Activated naive CD8-positive, alpha-beta T cell treated with anti-CD3 and anti-CD28 coated beads, Interleukin-2, amount 50 U/mL, for 24 hours (primary cell): ENCODE data around the gene THOC6.

Experiments used
- ATAC-seq: fragments of 150-1000 bp; cut with Tn5 transposase; one replicate; pipeline ENCODE4 v1.10.0; 2021
- DNase-seq: peaks from one replicate; pipeline ENCODE4 v3.0.0; 2021
- H3K27ac Mint-ChIP-seq: one replicate; pipeline ENCODE4 v1.8.0; 2021; ENCODE audit warnings: mild to moderate bottlenecking, mixed read lengths
- H3K27me3 Mint-ChIP-seq: one replicate; pipeline ENCODE4 v1.8.0; 2021; ENCODE audit warnings: mixed read lengths
- H3K36me3 Mint-ChIP-seq: one replicate; pipeline ENCODE4 v1.8.0; 2021; ENCODE audit warnings: low read depth, mixed read lengths
- H3K4me1 Mint-ChIP-seq: one replicate; pipeline ENCODE4 v1.8.0; 2021; ENCODE audit warnings: mixed read lengths
- H3K4me3 Mint-ChIP-seq: one replicate; pipeline ENCODE4 v1.8.0; 2021; ENCODE audit warnings: mild to moderate bottlenecking, moderate library complexity, mixed read lengths
- H3K9me3 Mint-ChIP-seq: one replicate; pipeline ENCODE4 v1.8.0; 2021; ENCODE audit warnings: mixed read lengths

Gene THOC6

GRCh38 chr16:3023669-3024478 lies at the start of gene THOC6, which contains the start of gene HCFC1R1:
Gene THOC6, plus strand, starts transcription at chr16:3024035. Its CDS starts 292 bp downstream, at chr16:3024327.
Gene HCFC1R1, minus strand, starts transcription at chr16:3023942. Its CDS starts 1 bp downstream, at chr16:3023941.
- Mint-ChIP-seq H3K4me3 (peak within 1 kb of the TSS; percentile 85), H3K27ac (peak within 1 kb of the TSS; percentile 97), H3K9me3 (no peaks in the 10 kb centered on the region), H3K36me3 (peaks cover 8% of the 10 kb centered on the region), H3K4me1 (peaks cover 53% of the 10 kb centered on the region), H3K27me3 (peaks cover 6% of the 10 kb centered on the region)
- ATAC-seq: peak; percentile 75
- DNase-seq: peak; percentile 95

GRCh38 chr16:2974319-2975056 lies 49.3 kb upstream of the THOC6 start:
- H3K27me3 Mint-ChIP-seq: no peaks in the 10 kb centered on the region
- H3K4me1 Mint-ChIP-seq: peaks cover 13% of the 10 kb centered on the region
- H3K27ac Mint-ChIP-seq: no peak overlapping the region
- peaks cover 31% of the 10 kb centered on the region for H3K36me3 Mint-ChIP-seq
- DNase-seq (no peak), ATAC-seq (no peak)
- no peaks in the 10 kb centered on the region for H3K9me3 Mint-ChIP-seq
- no peak overlapping the region for H3K4me3 Mint-ChIP-seq

- Mint-ChIP-seq H3K4me3 (no peak overlapping the region), H3K4me1 (peaks cover 13% of the 10 kb centered on the region), H3K27me3 (no peaks in the 10 kb centered on the region), H3K9me3 (no peaks in the 10 kb centered on the region), H3K36me3 (peaks cover 31% of the 10 kb centered on the region), H3K27ac (no peak overlapping the region)
- no peak for ATAC-seq
- no peak for DNase-seq
These were observed 48.6 kb upstream of the THOC6 start for GRCh38 chr16:2975161-2975795.

- DNase-seq (no peak), ATAC-seq (no peak)
- Mint-ChIP-seq H3K27me3 (no peaks in the 10 kb centered on the region), H3K36me3 (peaks cover 26% of the 10 kb centered on the region), H3K27ac (no peak overlapping the region), H3K9me3 (no peaks in the 10 kb centered on the region), H3K4me1 (peaks cover 9% of the 10 kb centered on the region), H3K4me3 (no peak overlapping the region)
These were observed 47.6 kb upstream of the THOC6 start for GRCh38 chr16:2976201-2976600.

GRCh38 chr16:2976673-2977072 lies 47.2 kb upstream of the THOC6 start:
- Mint-ChIP-seq H3K9me3 (no peaks in the 10 kb centered on the region), H3K27ac (no peak overlapping the region), H3K4me1 (peaks cover 12% of the 10 kb centered on the region), H3K36me3 (peaks cover 26% of the 10 kb centered on the region), H3K4me3 (no peak overlapping the region), H3K27me3 (no peaks in the 10 kb centered on the region)
- ATAC-seq (no peak), DNase-seq (no peak)

- Mint-ChIP-seq H3K27ac (no peak overlapping the region), H3K4me1 (peaks cover 13% of the 10 kb centered on the region), H3K9me3 (no peaks in the 10 kb centered on the region), H3K36me3 (peaks cover 20% of the 10 kb centered on the region), H3K4me3 (peak overlapping the region; percentile 34), H3K27me3 (no peaks in the 10 kb centered on the region)
- ATAC-seq (no peak), DNase-seq (no peak)
These were observed 46.4 kb upstream of the THOC6 start for GRCh38 chr16:2977440-2977839.

- DNase-seq (peak; percentile 41), ATAC-seq (peak; percentile 4)
- peak overlapping the region; percentile 86 for H3K4me3 Mint-ChIP-seq
- H3K4me1 Mint-ChIP-seq: peaks cover 18% of the 10 kb centered on the region
- peak overlapping the region; percentile 73 for H3K27ac Mint-ChIP-seq
- peaks cover 13% of the 10 kb centered on the region for H3K36me3 Mint-ChIP-seq
- H3K9me3 Mint-ChIP-seq: no peaks in the 10 kb centered on the region
- no peaks in the 10 kb centered on the region for H3K27me3 Mint-ChIP-seq
These were observed 44.1 kb upstream of the THOC6 start for GRCh38 chr16:2979669-2980226.

- peak; percentile 80 for ATAC-seq
- Mint-ChIP-seq H3K36me3 (peaks cover 13% of the 10 kb centered on the region), H3K27me3 (no peaks in the 10 kb centered on the region), H3K4me1 (peaks cover 18% of the 10 kb centered on the region), H3K27ac (peak within 1 kb of the TSS; percentile 81), H3K9me3 (no peaks in the 10 kb centered on the region), H3K4me3 (peak within 1 kb of the TSS; percentile 86)
- DNase-seq: peak; percentile 98
These were observed 43.3 kb upstream of the THOC6 start, which contains the start of gene PKMYT1 for GRCh38 chr16:2980227-2981176. Gene PKMYT1, minus strand, starts transcription at chr16:2980446. Its CDS starts 789 bp downstream, at chr16:2979657.

- Mint-ChIP-seq H3K4me1 (peaks cover 18% of the 10 kb centered on the region), H3K9me3 (no peaks in the 10 kb centered on the region), H3K27me3 (no peaks in the 10 kb centered on the region), H3K36me3 (peaks cover 13% of the 10 kb centered on the region), H3K27ac (peak overlapping the region; percentile 81), H3K4me3 (peak overlapping the region; percentile 86)
- DNase-seq (no peak), ATAC-seq (no peak)
These were observed 42.5 kb upstream of the THOC6 start for GRCh38 chr16:2981177-2981898.

- peaks cover 13% of the 10 kb centered on the region for H3K36me3 Mint-ChIP-seq
- peak overlapping the region; percentile 80 for H3K27ac Mint-ChIP-seq
- no peak for ATAC-seq
- H3K9me3 Mint-ChIP-seq: no peaks in the 10 kb centered on the region
- H3K27me3 Mint-ChIP-seq: no peaks in the 10 kb centered on the region
- no peak for DNase-seq
- peaks cover 18% of the 10 kb centered on the region for H3K4me1 Mint-ChIP-seq
- peak overlapping the region; percentile 74 for H3K4me3 Mint-ChIP-seq
These were observed 42.0 kb upstream of the THOC6 start for GRCh38 chr16:2981899-2982250.

GRCh38 chr16:2982402-2982801 lies 41.4 kb upstream of the THOC6 start:
- no peak for DNase-seq
- Mint-ChIP-seq H3K9me3 (no peaks in the 10 kb centered on the region), H3K4me1 (peaks cover 18% of the 10 kb centered on the region), H3K27me3 (no peaks in the 10 kb centered on the region), H3K4me3 (no peak overlapping the region), H3K36me3 (peaks cover 11% of the 10 kb centered on the region), H3K27ac (peak overlapping the region; percentile 9)
- no peak for ATAC-seq

GRCh38 chr16:2983706-2984136 lies 40.1 kb upstream of the THOC6 start:
- peaks cover 18% of the 10 kb centered on the region for H3K4me1 Mint-ChIP-seq
- no peaks in the 10 kb centered on the region for H3K9me3 Mint-ChIP-seq
- H3K4me3 Mint-ChIP-seq: peak overlapping the region; percentile 21
- DNase-seq (peak; percentile 84), ATAC-seq (peak; percentile 58)
- peaks cover 4% of the 10 kb centered on the region for H3K36me3 Mint-ChIP-seq
- H3K27me3 Mint-ChIP-seq: no peaks in the 10 kb centered on the region
- no peak overlapping the region for H3K27ac Mint-ChIP-seq

- H3K9me3 Mint-ChIP-seq: no peaks in the 10 kb centered on the region
- DNase-seq (no peak), ATAC-seq (no peak)
- no peak overlapping the region for H3K27ac Mint-ChIP-seq
- H3K4me1 Mint-ChIP-seq: peaks cover 16% of the 10 kb centered on the region
- no peaks in the 10 kb centered on the region for H3K36me3 Mint-ChIP-seq
- no peak overlapping the region for H3K4me3 Mint-ChIP-seq
- no peaks in the 10 kb centered on the region for H3K27me3 Mint-ChIP-seq
These were observed 38.4 kb upstream of the THOC6 start for GRCh38 chr16:2985462-2985861.
